KOPT-K1 (cell line): ENCODE data around the gene OPRM1.
"Not testable (repeated sequence)": the region's sequence is repeated elsewhere in the genome, so short reads cannot be mapped to it uniquely, and the experiment has no call there.

Source experiments
- H3K27ac ChIP-seq: fragments of 200-600 bp; sonication (generic); 2 replicates; pipeline ENCODE4 v1.5.1; 2016; ENCODE audit warnings: antibody characterized with exemption, mild to moderate bottlenecking, low read depth, low read length; ENCODE audit not compliant: poor library complexity, severe bottlenecking
- H3K36me3 ChIP-seq: fragments of 200-600 bp; sonication (generic); 2 replicates; pipeline ENCODE4 v1.5.1; 2017; ENCODE audit warnings: antibody characterized with exemption, mild to moderate bottlenecking, low read length, moderate library complexity; ENCODE audit not compliant: insufficient read depth
- H3K9me3 ChIP-seq: fragments of 200-600 bp; sonication (generic); 2 replicates; pipeline ENCODE4 v1.5.1; 2017; ENCODE audit warnings: antibody characterized with exemption, low read length, mild to moderate bottlenecking; ENCODE audit not compliant: insufficient read depth, poor library complexity, severe bottlenecking

OPRM1 gene

DNA sequence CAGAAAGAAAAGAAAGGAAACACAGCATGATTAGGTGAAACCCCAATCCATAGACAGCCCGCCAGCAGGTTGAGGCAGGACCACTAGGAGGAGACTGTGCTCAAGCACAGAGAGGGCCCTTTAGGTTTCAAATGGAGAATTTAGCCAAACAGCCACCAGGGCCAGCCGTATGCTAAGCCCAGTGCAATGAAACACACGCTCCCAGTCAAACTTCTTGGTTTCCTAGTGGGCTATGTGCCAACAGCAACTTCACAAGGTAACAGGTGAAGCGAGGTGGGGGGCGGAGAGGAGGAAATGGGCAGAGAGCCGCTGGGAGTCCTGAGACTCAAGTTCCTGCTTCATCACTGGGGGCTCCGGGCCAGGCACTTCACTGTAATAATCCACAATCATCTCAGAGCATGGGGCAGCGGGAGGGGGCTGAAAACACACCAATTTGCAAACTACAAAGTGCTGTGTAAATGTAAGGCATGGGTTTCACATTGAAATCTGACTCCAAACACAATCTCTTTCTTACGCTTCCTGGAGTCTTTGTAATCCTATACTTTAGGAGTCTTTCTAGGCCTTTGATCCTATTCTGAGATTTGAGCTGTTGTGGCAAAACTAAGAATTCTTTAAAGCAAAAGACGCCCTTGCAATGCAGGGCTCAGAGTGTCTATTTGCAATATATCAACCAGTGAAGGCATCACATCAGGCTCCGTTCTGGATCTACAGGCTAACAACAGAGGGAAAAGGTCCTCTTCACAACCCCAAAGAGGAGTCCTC lies 117.3 kb downstream of the OPRM1 start:
- H3K27ac ChIP-seq, result peak overlapping the region; percentile 66
- no peaks in the 10 kb centered on the region for H3K9me3 ChIP-seq
- H3K36me3 ChIP-seq, result peaks cover 5% of the 10 kb centered on the region; the same call in 1 of the 2 replicates

DNA sequence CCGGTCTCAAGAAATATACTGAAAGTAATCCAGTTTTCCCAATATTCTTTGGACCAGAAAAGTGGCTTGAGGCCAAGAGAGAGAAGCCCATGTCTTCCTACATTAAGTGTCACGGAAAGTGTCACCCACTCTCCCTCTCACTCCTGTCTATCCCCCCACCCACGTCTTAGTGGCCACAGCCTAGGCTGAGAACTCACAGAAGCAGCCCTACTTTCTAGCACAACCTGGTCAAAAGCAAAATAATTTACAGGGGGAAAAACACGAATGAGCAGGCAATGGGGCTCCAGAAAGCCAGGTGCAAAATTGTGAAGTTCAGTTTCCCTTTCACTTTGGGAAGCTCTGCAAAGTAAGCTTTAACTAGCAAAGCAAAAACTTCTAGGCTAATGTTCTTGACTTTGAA lies 118.0 kb downstream of the OPRM1 start:
- H3K36me3 ChIP-seq, result peaks cover 5% of the 10 kb centered on the region; the same call in 1 of the 2 replicates
- H3K27ac ChIP-seq, result peak overlapping the region; percentile 66
- no peaks in the 10 kb centered on the region for H3K9me3 ChIP-seq

DNA sequence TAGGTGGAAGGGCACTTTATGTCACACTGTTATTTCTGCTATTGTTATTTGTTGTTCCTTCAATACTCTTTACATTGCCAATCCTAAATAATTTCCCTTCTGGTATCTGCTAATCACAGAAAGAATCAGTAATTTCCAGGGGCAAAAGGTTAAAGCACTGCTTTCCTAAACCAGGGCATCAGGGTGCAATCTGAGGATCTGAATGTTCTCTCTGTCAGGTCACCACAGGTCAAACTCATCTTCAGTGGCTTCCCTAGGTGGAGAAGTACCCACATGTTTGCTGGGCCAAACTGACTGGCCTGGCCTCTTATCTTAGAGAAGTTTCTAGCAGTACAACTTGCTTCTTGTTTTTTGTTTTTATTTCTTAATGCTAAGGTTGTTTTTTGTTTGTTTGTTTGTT lies 118.7 kb downstream of the OPRM1 start:
- peak overlapping the region; percentile 66 for H3K27ac ChIP-seq

DNA sequence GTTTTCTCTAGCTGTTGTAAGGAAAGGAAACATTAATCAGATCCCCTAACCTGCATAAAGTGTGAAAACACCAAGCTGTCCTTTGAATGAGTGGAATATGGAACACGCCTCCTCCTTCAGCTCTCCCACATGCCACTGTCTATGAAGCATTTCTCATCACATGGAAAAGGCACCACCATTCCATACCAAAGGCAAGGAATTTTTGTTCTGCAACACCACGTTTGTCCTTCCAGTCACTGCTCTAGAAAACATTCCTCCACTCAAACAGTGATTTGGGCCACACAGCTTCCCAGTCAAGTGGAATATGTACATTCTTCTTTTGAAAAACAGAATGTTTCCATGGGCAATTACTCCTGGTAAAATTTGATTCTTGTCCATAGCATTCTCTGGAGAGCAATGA lies 120.1 kb downstream of the OPRM1 start:
- Histone ChIP-seq H3K27ac (no peak overlapping the region), H3K9me3 (no peaks in the 10 kb centered on the region), H3K36me3 (peaks cover 5% of the 10 kb centered on the region; the same call in 1 of the 2 replicates)

More for the DNA sequence above, 118.7 kb downstream of the OPRM1 start:
- H3K36me3 ChIP-seq, result peaks cover 5% of the 10 kb centered on the region; the same call in 1 of the 2 replicates
- H3K9me3 ChIP-seq, result no peaks in the 10 kb centered on the region

DNA sequence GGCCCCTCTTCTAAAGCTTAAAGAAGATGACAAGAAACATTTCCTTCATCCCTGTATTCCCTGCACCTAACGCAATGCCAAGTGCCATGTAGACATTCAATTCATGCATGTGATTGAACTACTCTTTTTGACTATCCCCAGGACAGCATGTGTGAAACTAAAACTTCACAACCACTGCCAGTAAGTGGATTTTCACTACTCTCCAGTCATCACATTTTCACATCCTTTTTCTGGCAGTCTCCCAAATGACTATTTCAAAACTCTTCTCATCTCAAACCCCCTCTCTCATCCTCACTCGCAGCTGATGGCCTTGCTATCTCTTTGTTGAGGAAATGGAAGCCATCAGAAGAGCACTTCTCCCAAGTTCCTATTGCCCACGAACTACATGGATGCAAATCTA lies 122.6 kb downstream of the OPRM1 start:
- no peak overlapping the region for H3K27ac ChIP-seq
- no peaks in the 10 kb centered on the region for H3K9me3 ChIP-seq
- peaks cover 9% of the 10 kb centered on the region; the same call in 1 of the 2 replicates for H3K36me3 ChIP-seq

DNA sequence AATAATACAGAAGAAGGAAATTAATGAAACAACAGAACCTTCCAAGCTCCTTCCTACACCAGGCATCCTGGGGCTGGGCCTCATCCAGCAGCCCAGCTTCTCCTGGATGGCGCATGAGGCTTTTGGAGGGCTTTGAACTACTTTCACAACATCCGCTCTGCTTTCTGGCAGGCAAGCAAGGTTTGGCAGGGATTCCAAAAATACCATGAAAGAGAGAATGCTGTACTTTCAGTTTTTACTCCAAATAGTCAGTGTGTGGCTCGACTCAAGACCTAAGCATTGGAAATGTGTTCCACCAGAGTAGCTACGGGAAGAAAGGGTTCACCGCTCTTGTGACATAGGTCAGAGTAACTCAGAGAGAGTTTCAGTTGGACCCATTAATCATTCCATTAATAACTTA lies 125.4 kb downstream of the OPRM1 start:
- Histone ChIP-seq H3K9me3 (no peaks in the 10 kb centered on the region), H3K27ac (no peak overlapping the region), H3K36me3 (peaks cover 10% of the 10 kb centered on the region; the same call in 1 of the 2 replicates)

DNA sequence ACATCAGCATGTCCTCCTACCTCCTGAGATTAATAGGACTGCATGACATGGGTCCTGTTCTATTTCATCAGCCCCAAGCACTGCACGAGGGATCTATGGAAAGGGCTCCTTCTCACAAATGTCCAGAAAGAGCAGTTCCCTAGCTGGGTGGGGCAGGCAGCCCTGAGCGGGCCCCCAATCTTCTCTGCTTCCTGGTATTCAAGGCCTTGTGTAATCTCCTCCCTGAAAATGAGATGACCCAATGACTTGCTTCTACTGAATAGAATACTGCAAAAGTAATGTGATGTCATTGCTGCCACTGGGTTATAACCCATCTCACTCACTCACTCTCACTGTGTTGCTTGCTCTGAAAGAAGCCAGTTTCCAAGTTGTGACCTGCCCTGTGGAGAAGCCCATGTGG lies 126.4 kb downstream of the OPRM1 start:
- Histone ChIP-seq H3K27ac (no peak overlapping the region), H3K9me3 (no peaks in the 10 kb centered on the region), H3K36me3 (peaks cover 9% of the 10 kb centered on the region; the same call in 1 of the 2 replicates)

DNA sequence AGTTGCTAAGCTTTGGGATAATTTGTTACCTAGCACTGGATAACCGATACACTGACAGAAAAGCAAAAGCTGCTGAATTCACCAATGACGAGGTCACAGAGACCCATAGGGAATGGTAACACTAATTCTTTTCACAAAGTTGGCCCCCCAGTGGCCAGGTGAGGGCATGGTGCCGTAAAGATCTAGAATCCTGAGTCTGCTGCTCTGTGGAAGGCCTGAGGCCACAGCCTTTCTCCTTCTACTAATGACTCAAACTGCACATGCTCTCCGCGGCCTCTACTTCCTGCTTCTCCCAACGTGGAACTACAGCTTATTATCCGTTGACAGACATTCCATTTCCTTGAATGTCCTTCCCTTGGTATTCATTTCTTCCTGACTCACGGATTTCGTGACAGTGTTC lies 127.1 kb downstream of the OPRM1 start:
- Histone ChIP-seq H3K36me3 (peaks cover 9% of the 10 kb centered on the region; the same call in 1 of the 2 replicates), H3K27ac (no peak overlapping the region), H3K9me3 (no peaks in the 10 kb centered on the region)

DNA sequence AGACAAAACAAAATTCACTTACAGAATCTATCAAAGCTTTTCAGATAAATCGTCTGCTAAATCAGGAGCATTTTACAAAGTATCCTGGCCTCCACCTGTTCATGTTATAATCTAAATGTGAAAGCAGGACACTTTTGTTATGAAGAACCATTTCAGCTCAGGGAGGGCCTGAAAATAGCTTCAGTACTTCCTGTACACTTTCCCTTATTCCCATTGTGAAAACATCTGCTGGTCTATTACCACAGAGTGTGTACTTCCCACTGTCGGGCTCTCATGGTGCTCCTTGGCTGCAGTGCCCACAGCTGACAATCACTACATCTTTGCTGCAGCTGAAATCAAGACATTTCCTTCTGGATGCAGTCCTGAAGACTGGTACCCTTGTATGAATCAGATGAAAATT lies 128.1 kb downstream of the OPRM1 start:
- Histone ChIP-seq H3K27ac (no peak overlapping the region), H3K9me3 (peaks cover under 1% of the 10 kb centered on the region), H3K36me3 (peaks cover 9% of the 10 kb centered on the region; the same call in 1 of the 2 replicates)

DNA sequence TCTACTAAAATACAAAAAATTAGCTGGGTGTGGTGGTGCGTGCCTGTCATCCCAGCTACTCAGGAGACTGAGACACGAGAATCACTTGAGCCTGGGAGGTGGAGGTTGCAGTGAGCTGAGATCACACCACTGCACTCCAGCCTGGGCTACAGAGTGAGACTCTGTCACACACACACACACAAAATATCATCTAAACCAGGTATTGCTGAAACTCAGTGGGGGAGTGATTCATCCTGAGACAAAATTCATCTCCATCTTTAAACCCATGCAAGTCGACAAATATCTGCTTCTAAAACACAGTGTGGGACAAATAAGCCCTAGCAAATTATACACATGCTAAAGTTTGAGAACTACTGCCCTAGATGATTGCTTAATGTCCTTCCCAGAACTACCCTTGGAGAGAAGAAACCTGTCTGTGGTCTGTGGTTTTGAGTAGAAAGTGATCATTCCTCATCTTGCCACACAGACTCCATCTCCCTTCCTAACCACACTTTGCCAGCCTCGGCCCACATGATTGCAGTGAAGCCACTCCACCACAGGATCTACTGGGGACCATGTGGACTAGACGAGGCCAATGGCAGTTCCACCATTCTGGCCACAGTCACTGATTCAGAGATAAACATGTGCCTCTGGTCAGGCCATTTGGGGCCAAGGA lies 130.3 kb downstream of the OPRM1 start:
- H3K36me3 ChIP-seq, result peaks cover 9% of the 10 kb centered on the region; the same call in 1 of the 2 replicates
- peaks cover 3% of the 10 kb centered on the region for H3K9me3 ChIP-seq
- H3K27ac ChIP-seq, result no peak overlapping the region

DNA sequence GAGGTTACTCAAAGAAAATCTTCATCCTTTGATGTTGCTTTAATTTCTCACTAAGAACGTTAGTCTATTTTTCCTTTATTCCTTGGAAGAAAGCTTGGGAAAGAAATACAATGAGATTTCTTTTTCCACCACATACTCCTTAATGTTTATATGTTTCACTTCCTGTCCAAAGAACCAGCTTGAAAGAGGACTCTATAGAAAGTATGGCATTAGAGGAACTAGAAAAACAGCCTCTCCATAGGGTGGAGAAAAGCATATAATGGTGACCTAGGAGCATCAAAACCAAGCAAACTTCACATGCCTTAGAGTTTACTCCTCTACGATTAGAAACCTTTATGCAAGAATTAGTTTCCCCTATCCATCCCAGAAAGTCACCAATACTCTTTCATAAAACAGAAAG lies 131.1 kb downstream of the OPRM1 start:
- Histone ChIP-seq H3K27ac (no peak overlapping the region), H3K36me3 (peaks cover 9% of the 10 kb centered on the region; the same call in 1 of the 2 replicates), H3K9me3 (peaks cover 3% of the 10 kb centered on the region)

DNA sequence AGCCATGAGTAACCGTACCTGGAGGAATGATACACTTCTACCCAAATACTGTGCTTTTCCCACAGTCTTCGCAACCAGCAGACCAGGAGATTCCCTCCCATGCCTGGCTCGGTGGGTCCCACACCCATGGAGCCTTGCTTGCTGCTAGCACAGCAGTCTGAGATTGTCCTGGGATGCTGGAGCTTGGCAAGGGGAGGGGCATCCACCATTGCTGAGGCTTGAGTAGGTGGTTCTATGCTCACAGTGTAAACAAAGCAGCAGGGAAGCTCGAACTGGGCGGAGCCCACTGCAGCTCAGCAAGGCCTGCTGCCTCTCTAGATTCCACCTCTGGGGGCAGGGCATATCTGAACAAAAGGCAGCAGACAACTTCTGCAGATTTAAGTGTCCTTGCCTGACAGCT lies 133.4 kb downstream of the OPRM1 start:
- H3K36me3 ChIP-seq, H3K27ac ChIP-seq: not testable (repeated sequence)

DNA sequence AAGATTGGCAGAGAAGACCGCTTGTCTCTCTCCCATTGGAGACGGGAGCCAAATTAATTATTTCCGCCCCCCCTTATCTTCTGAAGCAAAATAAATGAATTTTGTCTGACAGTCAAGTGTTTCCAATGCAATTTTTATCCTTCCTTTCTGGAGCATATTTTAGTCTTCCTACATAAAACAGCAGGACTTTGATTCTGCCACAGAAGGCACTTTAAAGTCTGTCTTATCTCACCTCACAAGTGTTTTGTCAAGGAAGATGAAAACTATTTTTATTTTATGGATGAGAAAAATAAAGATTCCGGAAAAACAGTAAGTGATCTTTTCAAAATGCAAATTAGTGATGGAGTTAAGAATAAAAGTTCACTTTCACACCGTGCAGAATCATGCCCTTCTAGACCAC lies 140.4 kb downstream of the OPRM1 start:
- Histone ChIP-seq H3K9me3 (peaks cover 7% of the 10 kb centered on the region), H3K27ac (no peak overlapping the region), H3K36me3 (no peaks in the 10 kb centered on the region)

More for the DNA sequence above, 133.4 kb downstream of the OPRM1 start:
- not testable (repeated sequence) for H3K9me3 ChIP-seq

DNA sequence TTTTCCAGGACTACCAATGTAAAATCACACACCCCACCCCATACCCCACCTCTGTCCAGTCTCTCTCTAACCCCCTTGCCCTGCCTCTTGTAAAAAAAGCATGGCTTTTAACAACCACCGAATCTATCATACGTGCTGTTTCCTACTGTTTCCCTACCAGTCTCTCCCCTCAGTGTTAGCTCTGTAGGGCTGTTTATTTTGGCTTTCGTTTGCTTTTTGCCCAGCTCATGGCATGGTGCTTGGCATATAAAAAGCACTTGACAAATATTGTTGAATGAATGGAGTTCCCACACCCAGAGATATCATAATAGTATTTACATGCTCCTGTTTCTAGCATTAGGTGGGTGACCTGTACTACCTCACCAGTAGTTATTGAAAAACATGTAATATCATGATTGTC lies 148.2 kb downstream of the OPRM1 start:
- Histone ChIP-seq H3K27ac (no peak overlapping the region), H3K36me3 (no peaks in the 10 kb centered on the region), H3K9me3 (peaks cover 7% of the 10 kb centered on the region)

DNA sequence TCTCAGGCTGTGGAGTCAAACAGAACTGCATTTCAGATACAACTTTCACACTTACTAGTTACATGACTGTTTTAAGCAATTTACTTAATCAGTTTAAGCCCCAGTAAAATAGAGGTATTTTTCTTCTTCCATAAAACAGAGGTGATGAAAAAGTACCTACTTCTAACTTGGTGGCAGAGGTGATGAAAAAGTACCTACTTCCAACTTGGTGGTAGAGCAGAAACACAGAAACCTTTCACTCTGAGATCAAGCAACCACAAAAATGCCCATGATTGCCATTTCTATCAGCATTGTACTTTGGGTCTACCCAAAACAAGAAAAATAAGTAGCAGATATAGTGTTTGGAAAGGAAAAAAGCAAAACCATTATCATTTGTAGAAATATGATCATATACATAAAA lies 148.7 kb downstream of the OPRM1 start:
- Histone ChIP-seq H3K9me3 (peaks cover 7% of the 10 kb centered on the region), H3K27ac (no peak overlapping the region), H3K36me3 (no peaks in the 10 kb centered on the region)
